Measurements from ENCODE around the gene DCAF17. TPM values are rescaled to one million over a fixed set of nuclear protein-coding genes. Genes with fewer than 3 reads are reported as not detected.

DCAF17 gene
- total and polyA plus RNA-seq, 10 donors = 3.0 to 36.5 (median 19.1) TPM

- Histone ChIP-seq H3K4me1 (peaks cover 0 to 23% (median 3%) of the 10 kb centered on the region in 6 donors), H3K4me3 (no peak overlapping the region), H3K9me3 (peaks cover 0 to 6% (median 2%) of the 10 kb centered on the region in 8 donors), H3K27me3 (replicated peaks in 1 of 7) (no peaks in the 10 kb centered on the region), H3K27ac (peak overlapping the region in 1 of 8 donors; percentile 16), H3K36me3 (no peaks in the 10 kb centered on the region)
- intact Hi-C loops (cut with DNase I; ENCODE audit: low total_unique reads) = no loop called here
- no peak for DNase-seq
- 57 to 74% (median 58%) methylated on average over 7 of the region's 7 CpGs for WGBS, 5 donors
- TF ChIP-seq POLR2AphosphoS5 (IDR thresholded peaks at IDR 0.05) = no peak
- TF ChIP-seq CTCF (IDR thresholded peaks at IDR 0.05 in 8 of 11, conservative IDR thresholded peaks at IDR 0.05 in 3 of 11) = no peak
Observed at GRCh38 chr2:171531291-171531690, 97.3 kb downstream of the DCAF17 start.

- intact Hi-C loops (cut with DNase I; ENCODE audit: low total_unique reads) = no loop called here
- peak overlapping the region in 1 of 8 donors; percentile 16 for H3K27ac ChIP-seq
Observed at GRCh38 chr2:171531836-171532450, 97.9 kb downstream of the DCAF17 start.

GRCh38 chr2:171533331-171533730 is 99.3 kb downstream of the DCAF17 start:
- 91 to 100% (median 96%) methylated on average over 1 of the region's 1 CpG for WGBS, 5 donors
- no peaks in the 10 kb centered on the region for H3K36me3 ChIP-seq
- TF ChIP-seq POLR2AphosphoS5 (IDR thresholded peaks at IDR 0.05) (no peak), POLR2A (IDR thresholded peaks at IDR 0.05) (no peak), CTCF (IDR thresholded peaks at IDR 0.05 in 8 of 11, conservative IDR thresholded peaks at IDR 0.05 in 3 of 11) (no peak)
- no peak overlapping the region for H3K27ac ChIP-seq
- DNase-seq = no peak
- no peak overlapping the region for H3K4me3 ChIP-seq
- intact Hi-C loops (cut with DNase I; ENCODE audit: low total_unique reads) = no loop called here
- no peaks in the 10 kb centered on the region for H3K27me3 ChIP-seq (replicated peaks in 1 of 7)
- H3K4me1 ChIP-seq = peaks cover 0 to 23% (median 3%) of the 10 kb centered on the region in 6 donors
- peaks cover 0 to 6% (median 2%) of the 10 kb centered on the region in 8 donors for H3K9me3 ChIP-seq

More at GRCh38 chr2:171531836-171532450, 97.9 kb downstream of the DCAF17 start:
- peaks cover 0 to 23% (median 3%) of the 10 kb centered on the region in 6 donors for H3K4me1 ChIP-seq
- TF ChIP-seq CTCF (IDR thresholded peaks at IDR 0.05 in 8 of 11, conservative IDR thresholded peaks at IDR 0.05 in 3 of 11) = no peak
- TF ChIP-seq POLR2A (IDR thresholded peaks at IDR 0.05) = no peak
- TF ChIP-seq POLR2AphosphoS5 (IDR thresholded peaks at IDR 0.05) = no peak
- 47 to 53% (median 51%) methylated on average over 3 of the region's 3 CpGs for WGBS, 5 donors
- H3K4me3 ChIP-seq = no peak overlapping the region
- no peak for DNase-seq
- no peaks in the 10 kb centered on the region for H3K27me3 ChIP-seq (replicated peaks in 1 of 7)
- no peaks in the 10 kb centered on the region for H3K36me3 ChIP-seq
- H3K9me3 ChIP-seq = peaks cover 0 to 6% (median 2%) of the 10 kb centered on the region in 8 donors

Small RNAs within 50 kb of the gene (small RNA-seq; reads per million reads assigned to genes)
- gene AC007969.2 = 0 reads per million in 4 donors

Other genes with a start within 250 kb of the DCAF17 start
- gene METTL8, start 236 bp upstream of the DCAF17 start, total RNA-seq = 10 to 100 TPM; 15.4 to 37.0 (median 23.2) TPM
- gene METTL8, start 236 bp upstream of the DCAF17 start, polyA plus RNA-seq = 10 to 100 TPM; 15.5 to 48.7 (median 34.8) TPM
- gene CYBRD1, start 88.2 kb downstream of the DCAF17 start, total RNA-seq = 10 to 100 TPM; 18.8 to 61.7 (median 46.9) TPM
- 10 to 100 TPM in 1 of 3 donors, 1 to 10 TPM in 2; 8.2 to 21.3 (median 9.4) TPM for gene CYBRD1, start 88.2 kb downstream of the DCAF17 start, polyA plus RNA-seq

Measured in spleen (tissue), 11 donors.